Loucy (cell line): Measurements from ENCODE around the gene POLR3A.

Experiments
- CTCF ChIP-seq: fragments of 200-600 bp; sonication (generic); conservative IDR thresholded peaks from 2 replicates; pipeline ENCODE4 v1.5.1; 2014; ENCODE audit warnings: mild to moderate bottlenecking, antibody characterized with exemption, low read length
- EZH2phosphoT487 ChIP-seq: fragments of 200-600 bp; IDR thresholded peaks from 2 replicates; pipeline ENCODE4 v1.6.1; 2018; ENCODE audit warnings: antibody characterized with exemption, mild to moderate bottlenecking, moderate library complexity, borderline replicate concordance

- no peak for TF ChIP-seq CTCF
- no peak for TF ChIP-seq EZH2phosphoT487
Observed at GRCh38 chr10:78065611-78066010, 36.3 kb upstream of the POLR3A start.
